ENCODE measurements around the gene WDFY4. TPM values are rescaled to one million over a fixed set of nuclear protein-coding genes. Genes with fewer than 3 reads are reported as not detected.

Gene WDFY4
- total and polyA plus RNA-seq, 2 donors (not counting 1 experiment from before 2014, with no cell fraction given) = 0.06 to 0.66 TPM

DNA sequence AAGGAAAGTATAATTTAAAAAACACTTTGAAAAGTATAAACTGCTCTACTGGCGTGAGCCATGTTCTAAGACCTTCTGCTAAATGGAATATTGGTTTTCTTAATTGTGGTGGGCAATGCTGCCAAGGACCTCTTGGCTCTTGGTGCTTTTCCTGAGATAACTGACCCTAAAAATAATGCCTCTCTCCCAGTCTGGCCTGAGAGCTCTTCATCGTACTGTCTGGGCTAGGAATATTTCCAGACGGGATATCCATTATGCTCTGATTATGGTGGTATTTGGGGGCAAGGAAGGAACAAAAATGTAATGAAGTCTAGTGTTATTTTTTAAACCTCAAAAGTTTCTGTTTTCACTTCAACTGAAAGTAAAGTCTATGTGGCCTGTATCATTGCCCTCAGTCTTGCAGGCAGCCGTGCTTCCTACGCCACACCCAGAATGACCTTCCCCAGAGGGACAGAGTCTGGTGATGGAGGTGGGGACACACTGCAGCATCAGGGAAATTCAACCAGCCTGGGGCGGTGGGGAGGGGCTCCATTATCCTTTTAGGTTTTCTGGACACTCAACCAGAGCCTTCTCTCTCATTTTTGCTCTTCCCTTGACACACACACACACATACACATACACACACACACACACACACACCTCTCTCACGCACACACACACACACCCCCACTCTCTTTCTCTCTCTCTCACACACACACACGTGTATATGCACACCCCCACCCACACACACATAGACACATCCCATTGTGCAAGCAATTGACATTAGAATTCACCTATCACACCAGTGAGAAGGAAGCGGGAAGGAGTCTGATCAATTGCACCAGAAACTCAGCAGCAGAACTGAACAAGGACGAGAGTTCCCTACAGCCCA lies 155.4 kb downstream of the WDFY4 start:
- H3K36me3 ChIP-seq (ENCODE audit: control insufficient read depth, insufficient read depth, low read length) = no peaks in the 10 kb centered on the region
- H3K9me3 ChIP-seq (ENCODE audit: control insufficient read depth, insufficient read depth, low read depth, low read length) = no peaks in the 10 kb centered on the region
- no peak for TF ChIP-seq CTCF (conservative IDR thresholded peaks at IDR 0.05 in 1 of 2, IDR thresholded peaks at IDR 0.05 in 1 of 2; ENCODE audit: low read depth in 1 of 2, low read length in 2 of 2)
- TF ChIP-seq EZH2 (IDR thresholded peaks at IDR 0.05; ENCODE audit: low read length, missing control alignments) = no peak
- no peak overlapping the region for H3K4me3 ChIP-seq (replicated peaks in 1 of 4; ENCODE audit: control extremely low read depth in 1 of 4, insufficient read depth in 1 of 4, low read depth in 3 of 4, low read length in 4 of 4)
- DNase-seq (ENCODE audit: low read depth in 2 of 2) = no peak
- no peaks in the 10 kb centered on the region for H3K79me2 ChIP-seq (ENCODE audit: control insufficient read depth, insufficient read depth, low read length)
- no peak overlapping the region for H3K9ac ChIP-seq (ENCODE audit: insufficient read depth, low read length)
- no peak overlapping the region for H3K4me2 ChIP-seq (ENCODE audit: extremely low read depth, insufficient read depth, low read length)
- H2AFZ ChIP-seq (ENCODE audit: low read length) = no peak overlapping the region
- H3K4me1 ChIP-seq (ENCODE audit: control insufficient read depth, extremely low read depth, insufficient read depth, low read length) = no peaks in the 10 kb centered on the region
- H4K20me1 ChIP-seq (ENCODE audit: control insufficient read depth, extremely low read depth, insufficient read depth, low read length) = no peaks in the 10 kb centered on the region
- H3K27me3 ChIP-seq (ENCODE audit: control insufficient read depth, insufficient read depth, low read length) = no peaks in the 10 kb centered on the region
- H3K27ac ChIP-seq (ENCODE audit: insufficient read depth, low read length) = no peak overlapping the region

GRCh38 chr10:48842231-48842630 lies 157.6 kb downstream of the WDFY4 start:
- no peaks in the 10 kb centered on the region for H3K4me1 ChIP-seq (ENCODE audit: control insufficient read depth, extremely low read depth, insufficient read depth, low read length)
- no peak overlapping the region for H3K9ac ChIP-seq (ENCODE audit: insufficient read depth, low read length)
- no peak overlapping the region for H3K4me3 ChIP-seq (replicated peaks in 1 of 4; ENCODE audit: control extremely low read depth in 1 of 4, insufficient read depth in 1 of 4, low read depth in 3 of 4, low read length in 4 of 4)
- H3K79me2 ChIP-seq (ENCODE audit: control insufficient read depth, insufficient read depth, low read length) = no peaks in the 10 kb centered on the region
- H3K36me3 ChIP-seq (ENCODE audit: control insufficient read depth, insufficient read depth, low read length) = no peaks in the 10 kb centered on the region
- H3K27ac ChIP-seq (ENCODE audit: insufficient read depth, low read length) = no peak overlapping the region
- H2AFZ ChIP-seq (ENCODE audit: low read length) = no peak overlapping the region
- DNase-seq (ENCODE audit: low read depth in 2 of 2) = no peak
- H4K20me1 ChIP-seq (ENCODE audit: control insufficient read depth, extremely low read depth, insufficient read depth, low read length) = no peaks in the 10 kb centered on the region
- TF ChIP-seq EZH2 (IDR thresholded peaks at IDR 0.05; ENCODE audit: low read length, missing control alignments) (no peak), CTCF (conservative IDR thresholded peaks at IDR 0.05 in 1 of 2, IDR thresholded peaks at IDR 0.05 in 1 of 2; ENCODE audit: low read depth in 1 of 2, low read length in 2 of 2) (no peak)
- no peak overlapping the region for H3K4me2 ChIP-seq (ENCODE audit: extremely low read depth, insufficient read depth, low read length)
- H3K9me3 ChIP-seq (ENCODE audit: control insufficient read depth, insufficient read depth, low read depth, low read length) = no peaks in the 10 kb centered on the region
- no peaks in the 10 kb centered on the region for H3K27me3 ChIP-seq (ENCODE audit: control insufficient read depth, insufficient read depth, low read length)

- Histone ChIP-seq H4K20me1 (ENCODE audit: control insufficient read depth, extremely low read depth, insufficient read depth, low read length) (no peaks in the 10 kb centered on the region), H3K27ac (ENCODE audit: insufficient read depth, low read length) (no peak overlapping the region), H3K9ac (ENCODE audit: insufficient read depth, low read length) (no peak overlapping the region), H3K36me3 (ENCODE audit: control insufficient read depth, insufficient read depth, low read length) (no peaks in the 10 kb centered on the region), H2AFZ (ENCODE audit: low read length) (no peak overlapping the region), H3K79me2 (ENCODE audit: control insufficient read depth, insufficient read depth, low read length) (no peaks in the 10 kb centered on the region), H3K4me2 (ENCODE audit: extremely low read depth, insufficient read depth, low read length) (no peak overlapping the region), H3K4me1 (ENCODE audit: control insufficient read depth, extremely low read depth, insufficient read depth, low read length) (no peaks in the 10 kb centered on the region), H3K4me3 (replicated peaks in 1 of 4; ENCODE audit: control extremely low read depth in 1 of 4, insufficient read depth in 1 of 4, low read depth in 3 of 4, low read length in 4 of 4) (no peak overlapping the region), H3K27me3 (ENCODE audit: control insufficient read depth, insufficient read depth, low read length) (no peaks in the 10 kb centered on the region), H3K9me3 (ENCODE audit: control insufficient read depth, insufficient read depth, low read depth, low read length) (no peaks in the 10 kb centered on the region)
- no peak for TF ChIP-seq CTCF (conservative IDR thresholded peaks at IDR 0.05 in 1 of 2, IDR thresholded peaks at IDR 0.05 in 1 of 2; ENCODE audit: low read depth in 1 of 2, low read length in 2 of 2)
- TF ChIP-seq EZH2 (IDR thresholded peaks at IDR 0.05; ENCODE audit: low read length, missing control alignments) = no peak
- no peak for DNase-seq (ENCODE audit: low read depth in 2 of 2)
These were observed 158.5 kb downstream of the WDFY4 start for GRCh38 chr10:48843198-48843597.
